Adrenal gland (tissue), 19 donors: ENCODE results near the gene VASH1. TPM values are rescaled to one million over a fixed set of nuclear protein-coding genes. Genes with fewer than 3 reads are reported as not detected.

ENCODE experiments used
- DNase-seq, 7 donors: peaks; one replicate each; pipeline ENCODE4 v3.0.0-alpha.2; 2019 to 2020
- H3K27ac ChIP-seq, 5 donors: fragments of 200-600 bp; sonication (generic) in 4 of 5; 1 replicate in 3 of 5; 2 replicates in 2 of 5; pipeline versions ENCODE4 v1.5.1 to v1.8.0; 2016 to 2020; ENCODE audit warnings: mild to moderate bottlenecking in 1 of 5
- H3K27me3 ChIP-seq: fragments of 200-600 bp; 2 replicates; pipeline ENCODE4 v1.8.0; 2021
- H3K36me3 ChIP-seq, 2 donors: fragments of 200-600 bp; replicated peaks in 1 of 2; 1 replicate in 1 of 2; 2 replicates in 1 of 2; pipeline versions ENCODE4 v1.5.1 to v1.8.0; 2018 to 2022
- H3K4me1 ChIP-seq, 2 donors: fragments of 200-600 bp; replicated peaks in 1 of 2; 1 replicate in 1 of 2; 2 replicates in 1 of 2; pipeline versions ENCODE4 v1.5.1 to v1.8.0; 2018 to 2021
- H3K4me3 ChIP-seq, 4 donors: fragments of 200-600 bp; sonication (generic) in 3 of 4; one replicate each; pipeline ENCODE4 v1.5.1; 2016 to 2018
- H3K9me3 ChIP-seq, 3 donors: fragments of 200-600 bp; sonication (generic) in 1 of 3; replicated peaks in 1 of 3; 1 replicate in 2 of 3; 2 replicates in 1 of 3; pipeline versions ENCODE4 v1.5.1 to v1.8.0; 2016 to 2021
- CTCF ChIP-seq, 6 experiments: fragments of 450-650 bp in 4 of 6; fragments of 200-600 bp in 2 of 6; sonication (generic) in 1 of 6; IDR thresholded peaks; 1 replicate in 5 of 6; 2 replicates in 1 of 6; pipeline versions ENCODE4 v1.5.1 to v1.8.0; 2016 to 2021; ENCODE audit warnings: antibody characterized with exemption in 6 of 6, mild to moderate bottlenecking in 2 of 6, moderate library complexity in 1 of 6
- POLR2A ChIP-seq, 2 donors: fragments of 450-650 bp; IDR thresholded peaks; one replicate each; pipeline ENCODE4 v1.6.1; 2017; ENCODE audit warnings: antibody characterized with exemption in 2 of 2, mild to moderate bottlenecking in 2 of 2, moderate library complexity in 1 of 2
- WGBS, 4 donors: extraction: QIAGEN DNeasy Blood & Tissue Kit in 2 of 4; methylation state at CpG; one replicate each; pipeline versions ENCODE4 v1.1.5 to v1.1.7; 2013 to 2017; 5-methylcytosine and 5-hydroxymethylcytosine counted together
- intact Hi-C, 2 donors: fragments of 100-400 bp; cut with DNase I; formaldehyde crosslinking; loops; one replicate each; pipeline versions ENCODE4 v1.14.1 to v1.15.0; 2022 to 2023
- long read RNA-seq, 10 donors: library from polyadenylated mRNA in 3 of 10; unstranded in 2 of 10; stranded (forward) in 1 of 10; transcript quantifications; one replicate each; pipeline ENCODE4 v2.0.0 and lab custom pipeline, GENCODE V29; 2021 to 2026
- polyA plus RNA-seq, 3 donors: library from polyadenylated mRNA; stranded (reverse); fragments of 200-250 nt in 2 of 3; fragments of 350-450 nt in 1 of 3; fragmentation: Illumina TruSeq in 1 of 3; extraction: RNeasy Lipid Tissue Mini Kit (QIAGEN cat#74804) in 1 of 3; gene quantifications; one replicate each; pipeline ENCODE4 v1.2.3, GENCODE V29; 2013 to 2014
- total RNA-seq, 9 donors: library from RNA; depleted of rRNA in 4 of 9; stranded (reverse); fragments of >200 nt in 4 of 9; fragments of 120-200 nt in 1 of 9; fragmentation: NEBNext Ultra II Directional in 1 of 9; extraction: Animal tissue kit (Norgen Biotek cat#: 25700) in 1 of 9; gene quantifications; one replicate each; pipeline versions ENCODE4 v1.1.0 to v1.2.4, GENCODE V29; 2013 to 2023
- donor health status: healthy with polysubstance abuse.
- donor health status: Bipolar disorder and iron deficiency.
- donor health status: DM: yes; HTN: yes; CAD: no.
- donor health status: DM: no; HTN: no; CAD: no.
- donor health status: DM: no; HTN: no; CAD: no.
- donor health status: DM: yes; HTN: yes; CAD: no.

VASH1 gene
- total RNA-seq (10 to 100 TPM; 13.6 to 58.5 (median 26.8) TPM), polyA plus RNA-seq (10 to 100 TPM; 16.8 to 39.4 (median 21.0) TPM)
- long read RNA-seq, donor 1, full-length matches to known transcripts, result 7 of 7 reads
- long read RNA-seq, donor 1, partial matches to known transcripts, result 0 of 7 reads
- long read RNA-seq, donor 1, other reads (novel, unspliced or antisense), result 0 of 7 reads
- long read RNA-seq, donor 2, full-length matches to known transcripts, result 4 of 9 reads
- long read RNA-seq, donor 2, partial matches to known transcripts, result 0 of 9 reads
- long read RNA-seq, donor 2, other reads (novel, unspliced or antisense), result 5 of 9 reads
- long read RNA-seq, donor 3, full-length matches to known transcripts, result 4 of 31 reads
- long read RNA-seq, donor 3, partial matches to known transcripts, result 27 of 31 reads
- long read RNA-seq, donor 3, other reads (novel, unspliced or antisense), result 0 of 31 reads
- long read RNA-seq, donor 4, partial matches to known transcripts, result 1 of 3 reads
- long read RNA-seq, donor 4, other reads (novel, unspliced or antisense), result 2 of 3 reads
- long read RNA-seq, donor 5, full-length matches to known transcripts, result 13 of 36 reads
- long read RNA-seq, donor 5, partial matches to known transcripts, result 17 of 36 reads
- long read RNA-seq, donor 5, other reads (novel, unspliced or antisense), result 6 of 36 reads
- long read RNA-seq, donor 6, partial matches to known transcripts, result 0 of 4 reads
- long read RNA-seq, donor 6, other reads (novel, unspliced or antisense), result 4 of 4 reads
- long read RNA-seq, donor 7, full-length matches to known transcripts, result 4 of 4 reads
- long read RNA-seq, donor 7, partial matches to known transcripts, result 0 of 4 reads
- long read RNA-seq, donor 7, other reads (novel, unspliced or antisense), result 0 of 4 reads
- long read RNA-seq, donor 8, full-length matches to known transcripts, result 6 of 6 reads
- long read RNA-seq, donor 8, partial matches to known transcripts, result 0 of 6 reads
- long read RNA-seq, donor 8, other reads (novel, unspliced or antisense), result 0 of 6 reads
- long read RNA-seq, donor 9, full-length matches to known transcripts, result 2 of 2 reads
- long read RNA-seq, donor 9, partial matches to known transcripts, result 0 of 2 reads
- long read RNA-seq, donor 9, other reads (novel, unspliced or antisense), result 0 of 2 reads
- long read RNA-seq, donor 10, full-length matches to known transcripts, result 5 of 5 reads
- long read RNA-seq, donor 10, partial matches to known transcripts, result 0 of 5 reads
- long read RNA-seq, donor 10, other reads (novel, unspliced or antisense), result 0 of 5 reads

GRCh38 chr14:76761136-76761959, at the start of gene VASH1:
Gene VASH1 (plus strand): TSS chr14:76761468. CDS start chr14:76762822, 1,354 bp downstream.
- 0 to 1% (median 1%) methylated on average over 21 to 96 of the region's 96 CpGs; no CpG with 5 or more reads in 1 of the 4 donors for WGBS, 4 donors
- peak; percentile 61 to 82 (median 74) for DNase-seq

GRCh38 chr14:76713121-76713520, 48.1 kb upstream of the VASH1 start:
- Histone ChIP-seq H3K36me3 (no peaks in the 10 kb centered on the region), H3K27me3 (no peaks in the 10 kb centered on the region), H3K27ac (no peak overlapping the region), H3K9me3 (no peaks in the 10 kb centered on the region), H3K4me1 (peaks cover 19 to 32% of the 10 kb centered on the region in 2 donors), H3K4me3 (no peak overlapping the region)
- peak in 1 of 7 donors; percentile 42 for DNase-seq
- 91 to 100% (median 93%) methylated on average over 5 to 10 of the region's 10 CpGs for WGBS, 4 donors
- intact Hi-C loops, result loop anchor here in 1 of 2 donors (5.0 kb wide), 1 partner anchor 54 kb away; no protein-coding TSS in a partner anchor
- TF ChIP-seq POLR2A (IDR thresholded peaks at IDR 0.05), result no peak
- no peak for TF ChIP-seq CTCF (IDR thresholded peaks at IDR 0.05)

More at GRCh38 chr14:76761136-76761959, at the start of gene VASH1:
- peak; percentile 29 to 58 for TF ChIP-seq POLR2A (IDR thresholded peaks at IDR 0.05)
- TF ChIP-seq CTCF (IDR thresholded peaks at IDR 0.05), result no peak
- intact Hi-C loops, result no loop called here
- H3K4me3 ChIP-seq, result peak within 1 kb of the TSS; percentile 72 to 98 (median 84)
- no peaks in the 10 kb centered on the region for H3K27me3 ChIP-seq
- peak within 1 kb of the TSS in 4 of 5 donors; percentile 37 to 91 (median 72) for H3K27ac ChIP-seq
- no peaks in the 10 kb centered on the region for H3K36me3 ChIP-seq
- H3K9me3 ChIP-seq, result no peaks in the 10 kb centered on the region
- peaks cover 29 to 30% of the 10 kb centered on the region in 2 donors for H3K4me1 ChIP-seq

GRCh38 chr14:76714470-76714869, 46.8 kb upstream of the VASH1 start:
- Histone ChIP-seq H3K27me3 (no peaks in the 10 kb centered on the region), H3K9me3 (no peaks in the 10 kb centered on the region), H3K4me1 (peaks cover 21 to 34% of the 10 kb centered on the region in 2 donors), H3K27ac (peak overlapping the region in 3 of 5 donors; percentile 66 to 79 (median 70)), H3K36me3 (no peaks in the 10 kb centered on the region), H3K4me3 (no peak overlapping the region)
- 81 to 88% (median 85%) methylated on average over 5 of the region's 5 CpGs for WGBS, 4 donors
- TF ChIP-seq CTCF (IDR thresholded peaks at IDR 0.05) (no peak), POLR2A (IDR thresholded peaks at IDR 0.05) (no peak)
- intact Hi-C loops, result loop anchor here in 1 of 2 donors (5.0 kb wide), 1 partner anchor 53 kb away; no protein-coding TSS in a partner anchor
- peak in 1 of 7 donors; percentile 41 for DNase-seq
